Activated CD8-positive, alpha-beta memory T cell treated with anti-CD3 and anti-CD28 coated beads for 4 hours (primary cell): ENCODE data around the gene C6orf120.

Source experiments
- DNase-seq, 2 donors: peaks; one replicate each; pipeline ENCODE4 v3.0.0-alpha.2; 2020; ENCODE audit warnings: low read depth in 2 of 2

The C6orf120 gene

GRCh38 chr6:169701954-169702839, at the start of gene C6orf120, which contains the start of gene WDR27:
C6orf120 (plus strand) TSS chr6:169702126; CDS start chr6:169702460, 334 bp downstream.
WDR27 (minus strand) TSS chr6:169702029; CDS start chr6:169689005, 13,024 bp downstream.
- DNase-seq, result peak; percentile 97 to 98

GRCh38 chr6:169652896-169653295, 49.0 kb upstream of the C6orf120 start:
- DNase-seq, result no peak

GRCh38 chr6:169653691-169654090, 48.2 kb upstream of the C6orf120 start:
- no peak for DNase-seq

- DNase-seq, result peak; percentile 35 to 41
These were observed 47.1 kb upstream of the C6orf120 start for GRCh38 chr6:169654598-169655391.

GRCh38 chr6:169656546-169657283, 45.2 kb upstream of the C6orf120 start:
- DNase-seq, result no peak

GRCh38 chr6:169657284-169657610, 44.7 kb upstream of the C6orf120 start:
- DNase-seq, result no peak

GRCh38 chr6:169659820-169660610, 41.9 kb upstream of the C6orf120 start:
- no peak for DNase-seq

GRCh38 chr6:169660751-169661390, 41.1 kb upstream of the C6orf120 start:
- no peak for DNase-seq

GRCh38 chr6:169661391-169661756, 40.6 kb upstream of the C6orf120 start:
- no peak for DNase-seq

- DNase-seq, result no peak
These were observed 38.5 kb upstream of the C6orf120 start for GRCh38 chr6:169663468-169663867.

- no peak for DNase-seq
These were observed 37.7 kb upstream of the C6orf120 start for GRCh38 chr6:169664227-169664626.

GRCh38 chr6:169665289-169665688, 36.6 kb upstream of the C6orf120 start:
- DNase-seq, result no peak

GRCh38 chr6:169666441-169666840, 35.5 kb upstream of the C6orf120 start:
- DNase-seq, result no peak

- DNase-seq, result no peak
These were observed 34.2 kb upstream of the C6orf120 start for GRCh38 chr6:169667716-169668115.

- no peak for DNase-seq
These were observed 33.6 kb upstream of the C6orf120 start for GRCh38 chr6:169668203-169668847.

- DNase-seq, result no peak
These were observed 32.8 kb upstream of the C6orf120 start for GRCh38 chr6:169669147-169669546.

GRCh38 chr6:169669889-169670288, 32.0 kb upstream of the C6orf120 start:
- no peak for DNase-seq

GRCh38 chr6:169671563-169671962, 30.4 kb upstream of the C6orf120 start:
- no peak for DNase-seq

- DNase-seq, result no peak
These were observed 26.9 kb upstream of the C6orf120 start for GRCh38 chr6:169675011-169675410.

- DNase-seq, result no peak
These were observed 24.8 kb upstream of the C6orf120 start for GRCh38 chr6:169677096-169677495.
